Muscle layer of duodenum (tissue), 2 donors: Measurements from ENCODE around the gene ETV5.

Source experiments
- H3K27ac ChIP-seq: one replicate; pipeline ENCODE4 v1.7.0; 2013; ENCODE audit warnings: mild to moderate bottlenecking, low read length
- H3K27me3 ChIP-seq: one replicate; pipeline ENCODE4 v1.7.0; 2013; ENCODE audit warnings: low read depth, mild to moderate bottlenecking, control low read depth, low read length
- H3K36me3 ChIP-seq, 2 donors: one replicate each; pipeline ENCODE4 v1.7.0; 2013; ENCODE audit warnings: low read length in 2 of 2, control low read depth in 1 of 2, mild to moderate bottlenecking in 1 of 2; ENCODE audit not compliant: insufficient read depth in 2 of 2, control insufficient read depth in 1 of 2
- H3K4me1 ChIP-seq, 2 donors: one replicate each; pipeline ENCODE4 v1.7.0; 2013; ENCODE audit warnings: low read length in 2 of 2, mild to moderate bottlenecking in 2 of 2, control low read depth in 1 of 2, moderate library complexity in 1 of 2; ENCODE audit not compliant: insufficient read depth in 2 of 2, control insufficient read depth in 1 of 2
- H3K4me3 ChIP-seq, 2 donors: one replicate each; pipeline ENCODE4 v1.7.0; 2013; ENCODE audit warnings: low read length in 2 of 2, low read depth in 1 of 2, mild to moderate bottlenecking in 1 of 2
- H3K9me3 ChIP-seq, 2 donors: one replicate each; pipeline ENCODE4 v1.7.0; 2013; ENCODE audit warnings: low read length in 2 of 2, control low read depth in 1 of 2, mild to moderate bottlenecking in 1 of 2; ENCODE audit not compliant: control insufficient read depth in 1 of 2
- donor health status: healthy.

The ETV5 gene

GRCh38 chr3:186093271-186093900, 15.5 kb downstream of the ETV5 start:
- Histone ChIP-seq H3K36me3 (no peaks in the 10 kb centered on the region), H3K9me3 (no peaks in the 10 kb centered on the region), H3K4me3 (no peak overlapping the region), H3K27me3 (no peaks in the 10 kb centered on the region), H3K27ac (no peak overlapping the region), H3K4me1 (peaks cover 20 to 21% of the 10 kb centered on the region in 2 donors)

GRCh38 chr3:186092360-186093070, 16.4 kb downstream of the ETV5 start:
- Histone ChIP-seq H3K4me1 (peaks cover 13 to 19% of the 10 kb centered on the region in 2 donors), H3K9me3 (no peaks in the 10 kb centered on the region), H3K4me3 (no peak overlapping the region), H3K27ac (no peak overlapping the region), H3K36me3 (no peaks in the 10 kb centered on the region), H3K27me3 (no peaks in the 10 kb centered on the region)

GRCh38 chr3:186090901-186091300, 18.0 kb downstream of the ETV5 start:
- peaks cover 0 to 9% of the 10 kb centered on the region in 2 donors for H3K4me1 ChIP-seq
- no peaks in the 10 kb centered on the region for H3K36me3 ChIP-seq
- H3K4me3 ChIP-seq = no peak overlapping the region
- no peak overlapping the region for H3K27ac ChIP-seq
- no peaks in the 10 kb centered on the region for H3K27me3 ChIP-seq
- no peaks in the 10 kb centered on the region for H3K9me3 ChIP-seq

GRCh38 chr3:186088335-186088734, 20.6 kb downstream of the ETV5 start:
- H3K9me3 ChIP-seq = no peaks in the 10 kb centered on the region
- no peak overlapping the region for H3K4me3 ChIP-seq
- H3K36me3 ChIP-seq = no peaks in the 10 kb centered on the region
- H3K27me3 ChIP-seq = no peaks in the 10 kb centered on the region
- no peak overlapping the region for H3K27ac ChIP-seq
- peaks cover 0 to 9% of the 10 kb centered on the region in 2 donors for H3K4me1 ChIP-seq

- Histone ChIP-seq H3K4me3 (no peak overlapping the region), H3K27ac (no peak overlapping the region), H3K9me3 (no peaks in the 10 kb centered on the region), H3K36me3 (peaks cover 0 to 3% of the 10 kb centered on the region in 2 donors), H3K27me3 (no peaks in the 10 kb centered on the region), H3K4me1 (no peaks in the 10 kb centered on the region)
Observed at GRCh38 chr3:186084264-186084663, 24.6 kb downstream of the ETV5 start.

- no peak overlapping the region for H3K27ac ChIP-seq
- no peaks in the 10 kb centered on the region for H3K9me3 ChIP-seq
- H3K4me3 ChIP-seq = no peak overlapping the region
- H3K27me3 ChIP-seq = no peaks in the 10 kb centered on the region
- peaks cover 0 to 3% of the 10 kb centered on the region in 2 donors for H3K36me3 ChIP-seq
- H3K4me1 ChIP-seq = no peaks in the 10 kb centered on the region
Observed at GRCh38 chr3:186083746-186084145, 25.1 kb downstream of the ETV5 start.

- H3K27me3 ChIP-seq = no peaks in the 10 kb centered on the region
Observed at GRCh38 chr3:186082150-186082549, 26.7 kb downstream of the ETV5 start.

GRCh38 chr3:186081678-186082077, 27.2 kb downstream of the ETV5 start:
- no peak overlapping the region for H3K4me3 ChIP-seq
- H3K36me3 ChIP-seq = peaks cover 0 to 3% of the 10 kb centered on the region in 2 donors
- no peak overlapping the region for H3K27ac ChIP-seq
- no peaks in the 10 kb centered on the region for H3K4me1 ChIP-seq
- no peaks in the 10 kb centered on the region for H3K9me3 ChIP-seq
- no peaks in the 10 kb centered on the region for H3K27me3 ChIP-seq

More at GRCh38 chr3:186082150-186082549, 26.7 kb downstream of the ETV5 start:
- no peaks in the 10 kb centered on the region for H3K9me3 ChIP-seq
- H3K36me3 ChIP-seq = peaks cover 0 to 3% of the 10 kb centered on the region in 2 donors
- no peak overlapping the region for H3K4me3 ChIP-seq
- no peaks in the 10 kb centered on the region for H3K4me1 ChIP-seq
- no peak overlapping the region for H3K27ac ChIP-seq

GRCh38 chr3:186080849-186081438, 27.9 kb downstream of the ETV5 start:
- Histone ChIP-seq H3K4me3 (no peak overlapping the region), H3K36me3 (peaks cover 0 to 6% of the 10 kb centered on the region in 2 donors), H3K9me3 (no peaks in the 10 kb centered on the region), H3K27me3 (no peaks in the 10 kb centered on the region), H3K4me1 (no peaks in the 10 kb centered on the region), H3K27ac (no peak overlapping the region)

GRCh38 chr3:186079925-186080324, 29.0 kb downstream of the ETV5 start:
- peaks cover 0 to 4% of the 10 kb centered on the region in 2 donors for H3K9me3 ChIP-seq
- H3K4me3 ChIP-seq = no peak overlapping the region
- H3K27ac ChIP-seq = no peak overlapping the region
- H3K4me1 ChIP-seq = no peaks in the 10 kb centered on the region
- peaks cover 0 to 9% of the 10 kb centered on the region in 2 donors for H3K36me3 ChIP-seq
- no peaks in the 10 kb centered on the region for H3K27me3 ChIP-seq

GRCh38 chr3:186077466-186077865, 31.4 kb downstream of the ETV5 start:
- H3K9me3 ChIP-seq = peaks cover 0 to 5% of the 10 kb centered on the region in 2 donors
- H3K27ac ChIP-seq = no peak overlapping the region
- peaks cover 0 to 10% of the 10 kb centered on the region in 2 donors for H3K36me3 ChIP-seq
- H3K4me1 ChIP-seq = no peaks in the 10 kb centered on the region
- H3K4me3 ChIP-seq = no peak overlapping the region
- no peaks in the 10 kb centered on the region for H3K27me3 ChIP-seq
